ENCODE measurements around the gene CELF4. TPM values are rescaled to one million over a fixed set of nuclear protein-coding genes. Genes with fewer than 3 reads are reported as not detected.

Gene CELF4
- polyA plus RNA-seq, 1 experiment, result not detected

DNA sequence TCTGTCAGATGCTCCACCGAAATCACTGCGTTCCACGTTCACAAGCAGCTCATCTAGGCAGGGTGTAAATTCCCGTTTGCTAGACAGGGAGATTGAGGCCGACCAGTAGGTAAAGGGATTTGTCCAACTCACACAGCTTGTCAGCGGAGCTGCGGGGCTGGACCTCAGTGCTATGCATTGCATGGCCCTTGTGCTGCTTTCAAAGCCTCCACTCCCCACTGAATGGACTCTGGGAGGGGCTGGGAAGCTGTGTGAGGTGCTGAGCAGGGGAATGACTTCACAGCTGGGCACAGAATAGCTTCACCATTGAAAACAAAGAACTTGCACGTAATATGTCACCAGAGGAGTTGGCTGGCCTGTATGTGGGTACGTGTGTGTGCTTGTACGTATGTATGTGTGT, 21.4 kb downstream of the CELF4 start:
- no peak for DNase-seq (ENCODE audit: low read depth)
- H3K36me3 ChIP-seq (ENCODE audit: control insufficient read depth, insufficient read depth, low read length), result no peaks in the 10 kb centered on the region
- ChIA-PET CTCF (interaction anchor here (0.7 kb wide), 1 partner anchor 200 kb away, joined by 3 read pairs; no protein-coding TSS in a partner anchor), POLR2A (no interaction called here)
- no peak overlapping the region for H3K4me3 ChIP-seq (ENCODE audit: low read depth, low read length)
- no peak for TF ChIP-seq CTCF (IDR thresholded peaks at IDR 0.05; ENCODE audit: insufficient read depth, low read depth, low read length)
- H3K27me3 ChIP-seq (ENCODE audit: control insufficient read depth, insufficient read depth, low read length), result peaks cover 6% of the 10 kb centered on the region; the same call in 1 of the 2 replicates

- TF ChIP-seq CTCF (IDR thresholded peaks at IDR 0.05; ENCODE audit: insufficient read depth, low read depth, low read length), result no peak
- DNase-seq (ENCODE audit: low read depth), result no peak
- H3K27me3 ChIP-seq (ENCODE audit: control insufficient read depth, insufficient read depth, low read length), result peaks cover 8% of the 10 kb centered on the region; the same call in 1 of the 2 replicates
- H3K36me3 ChIP-seq (ENCODE audit: control insufficient read depth, insufficient read depth, low read length), result no peaks in the 10 kb centered on the region
- ChIA-PET CTCF (no interaction called here), POLR2A (no interaction called here)
- no peak overlapping the region for H3K4me3 ChIP-seq (ENCODE audit: low read depth, low read length)
Observed at GRCh38 chr18:37543321-37543720, 22.3 kb downstream of the CELF4 start.

DNA sequence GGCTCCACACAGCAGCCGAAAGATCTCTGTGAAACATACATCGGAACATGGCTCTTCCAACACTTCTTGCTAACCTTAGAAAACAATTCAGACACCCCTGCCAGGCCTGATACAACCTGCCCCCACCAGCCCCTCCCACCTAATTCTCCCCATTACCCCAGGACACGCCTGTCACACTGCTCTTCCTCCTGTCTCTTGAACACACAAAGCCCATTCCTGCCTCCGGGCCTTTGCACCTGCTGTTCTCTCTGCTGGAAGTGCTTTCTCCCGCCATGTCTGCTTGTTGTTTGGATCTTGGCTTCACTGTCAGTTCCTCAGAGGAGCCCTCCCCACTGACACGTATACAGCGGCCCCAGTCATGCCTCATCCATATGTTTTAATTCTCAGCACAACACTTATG, 24.1 kb downstream of the CELF4 start:
- Histone ChIP-seq H3K27me3 (ENCODE audit: control insufficient read depth, insufficient read depth, low read length) (peaks cover 11% of the 10 kb centered on the region), H3K4me3 (ENCODE audit: low read depth, low read length) (no peak overlapping the region), H3K36me3 (ENCODE audit: control insufficient read depth, insufficient read depth, low read length) (no peaks in the 10 kb centered on the region)
- DNase-seq (ENCODE audit: low read depth), result no peak
- CTCF ChIA-PET, result interaction anchor here (0.6 to 2.0 kb wide), 3 partner anchors 156 to 498 kb away, joined by 3 to 7 read pairs (median 4); no protein-coding TSS in a partner anchor
- POLR2A ChIA-PET, result no interaction called here
- TF ChIP-seq CTCF (IDR thresholded peaks at IDR 0.05; ENCODE audit: insufficient read depth, low read depth, low read length), result no peak

GRCh38 chr18:37540424-37541138, 25.0 kb downstream of the CELF4 start:
- CTCF ChIA-PET, result interaction anchor here (0.8 to 4.4 kb wide), 4 partner anchors 23 to 197 kb away, joined by 4 to 20 read pairs (median 6); no protein-coding TSS in a partner anchor
- POLR2A ChIA-PET, result no interaction called here
- H3K27me3 ChIP-seq (ENCODE audit: control insufficient read depth, insufficient read depth, low read length), result peaks cover 9% of the 10 kb centered on the region
- TF ChIP-seq CTCF (IDR thresholded peaks at IDR 0.05; ENCODE audit: insufficient read depth, low read depth, low read length), result no peak
- no peak for DNase-seq (ENCODE audit: low read depth)
- H3K4me3 ChIP-seq (ENCODE audit: low read depth, low read length), result no peak overlapping the region
- H3K36me3 ChIP-seq (ENCODE audit: control insufficient read depth, insufficient read depth, low read length), result no peaks in the 10 kb centered on the region

GRCh38 chr18:37539236-37539635, 26.4 kb downstream of the CELF4 start:
- no peak for DNase-seq (ENCODE audit: low read depth)
- Histone ChIP-seq H3K36me3 (ENCODE audit: control insufficient read depth, insufficient read depth, low read length) (no peaks in the 10 kb centered on the region), H3K27me3 (ENCODE audit: control insufficient read depth, insufficient read depth, low read length) (peaks cover 11% of the 10 kb centered on the region), H3K4me3 (ENCODE audit: low read depth, low read length) (no peak overlapping the region)
- ChIA-PET CTCF (interaction anchor here (0.7 to 4.4 kb wide), 9 partner anchors 23 to 597 kb away, joined by 3 to 40 read pairs (median 4); no protein-coding TSS in a partner anchor), POLR2A (no interaction called here)
- no peak for TF ChIP-seq CTCF (IDR thresholded peaks at IDR 0.05; ENCODE audit: insufficient read depth, low read depth, low read length)
